Prostate gland (tissue), 2 donors: ENCODE results near the gene OR4D11.

Experiments
- POLR2A ChIP-seq: fragments of 450-650 bp; IDR thresholded peaks from one replicate; pipeline ENCODE4 v1.6.1; 2016; ENCODE audit warnings: antibody characterized with exemption, mild to moderate bottlenecking
- POLR2AphosphoS5 ChIP-seq: sonication (generic); formaldehyde crosslinking; IDR thresholded peaks from one replicate; pipeline ENCODE4 v1.6.1; 2017; ENCODE audit warnings: antibody characterized with exemption
- TF ChIP-seq, protein P1 (sequence below), 4 experiments: fragments of 200-600 bp in 2 of 4; fragments of 450-650 bp in 2 of 4; sonication (generic) in 2 of 4; IDR thresholded peaks; 1 replicate in 3 of 4; 2 replicates in 1 of 4; pipeline ENCODE4 v1.5.1; 2016 to 2019; ENCODE audit warnings: antibody characterized with exemption in 4 of 4, mild to moderate bottlenecking in 2 of 4, moderate library complexity in 2 of 4

GRCh38 chr11:59551659-59552521 is 48.5 kb downstream of the OR4D11 start:
- TF ChIP-seq, protein P1, sequence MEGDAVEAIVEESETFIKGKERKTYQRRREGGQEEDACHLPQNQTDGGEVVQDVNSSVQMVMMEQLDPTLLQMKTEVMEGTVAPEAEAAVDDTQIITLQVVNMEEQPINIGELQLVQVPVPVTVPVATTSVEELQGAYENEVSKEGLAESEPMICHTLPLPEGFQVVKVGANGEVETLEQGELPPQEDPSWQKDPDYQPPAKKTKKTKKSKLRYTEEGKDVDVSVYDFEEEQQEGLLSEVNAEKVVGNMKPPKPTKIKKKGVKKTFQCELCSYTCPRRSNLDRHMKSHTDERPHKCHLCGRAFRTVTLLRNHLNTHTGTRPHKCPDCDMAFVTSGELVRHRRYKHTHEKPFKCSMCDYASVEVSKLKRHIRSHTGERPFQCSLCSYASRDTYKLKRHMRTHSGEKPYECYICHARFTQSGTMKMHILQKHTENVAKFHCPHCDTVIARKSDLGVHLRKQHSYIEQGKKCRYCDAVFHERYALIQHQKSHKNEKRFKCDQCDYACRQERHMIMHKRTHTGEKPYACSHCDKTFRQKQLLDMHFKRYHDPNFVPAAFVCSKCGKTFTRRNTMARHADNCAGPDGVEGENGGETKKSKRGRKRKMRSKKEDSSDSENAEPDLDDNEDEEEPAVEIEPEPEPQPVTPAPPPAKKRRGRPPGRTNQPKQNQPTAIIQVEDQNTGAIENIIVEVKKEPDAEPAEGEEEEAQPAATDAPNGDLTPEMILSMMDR (IDR thresholded peaks at IDR 0.05): no peak
- no peak for TF ChIP-seq POLR2AphosphoS5
- TF ChIP-seq POLR2A: no peak
